Fibroblast of lung (primary cell): Measurements from ENCODE around the gene DENR. TPM values are rescaled to one million over a fixed set of nuclear protein-coding genes. Genes with fewer than 3 reads are reported as not detected.

ENCODE experiments used
- DNase-seq, 2 donors: peaks; one replicate each; pipeline versions ENCODE4 v3.0.0 to v3.0.0-alpha.2; 2010; ENCODE audit warnings: low read depth in 2 of 2
- H2AFZ ChIP-seq: 2 replicates; pipeline ENCODE4 v1.5.1; 2012; ENCODE audit warnings: low read length, control low read depth, inconsistent platforms
- H3K27ac ChIP-seq: 2 replicates; pipeline ENCODE4 v1.5.1; 2011; ENCODE audit warnings: low read length, control low read depth; ENCODE audit not compliant: insufficient read depth
- H3K27me3 ChIP-seq: 2 replicates; pipeline ENCODE4 v1.5.1; 2011; ENCODE audit warnings: mild to moderate bottlenecking, low read length; ENCODE audit not compliant: control insufficient read depth, insufficient read depth
- H3K36me3 ChIP-seq: 2 replicates; pipeline ENCODE4 v1.5.1; 2011; ENCODE audit warnings: low read length; ENCODE audit not compliant: control insufficient read depth, insufficient read depth
- H3K4me1 ChIP-seq: 2 replicates; pipeline ENCODE4 v1.5.1; 2011; ENCODE audit warnings: low read length; ENCODE audit not compliant: control insufficient read depth, insufficient read depth; ENCODE audit errors: extremely low read depth
- H3K4me2 ChIP-seq: 2 replicates; pipeline ENCODE4 v1.5.1; 2011; ENCODE audit warnings: low read length, control low read depth; ENCODE audit not compliant: insufficient read depth; ENCODE audit errors: extremely low read depth
- H3K4me3 ChIP-seq, 4 experiments: fragments of 200-600 bp in 1 of 4; sonication (generic) in 1 of 4; replicated peaks in 1 of 4; 2 replicates each; pipeline ENCODE4 v1.5.1; 2011 to 2016; ENCODE audit warnings: low read length in 4 of 4, low read depth in 3 of 4, mild to moderate bottlenecking in 3 of 4, control low read depth in 2 of 4, inconsistent platforms in 1 of 4, mixed read lengths in 1 of 4; ENCODE audit not compliant: insufficient read depth in 1 of 4; ENCODE audit errors: control extremely low read depth in 1 of 4
- H3K79me2 ChIP-seq: 2 replicates; pipeline ENCODE4 v1.5.1; 2012; ENCODE audit warnings: mild to moderate bottlenecking, low read length, inconsistent platforms; ENCODE audit not compliant: control insufficient read depth, insufficient read depth
- H3K9ac ChIP-seq: 2 replicates; pipeline ENCODE4 v1.5.1; 2011; ENCODE audit warnings: mild to moderate bottlenecking, low read length, control low read depth; ENCODE audit not compliant: insufficient read depth
- H3K9me3 ChIP-seq: 2 replicates; pipeline ENCODE4 v1.5.1; 2012; ENCODE audit warnings: low read depth, low read length; ENCODE audit not compliant: control insufficient read depth, insufficient read depth
- H4K20me1 ChIP-seq: 2 replicates; pipeline ENCODE4 v1.5.1; 2011; ENCODE audit warnings: low read length; ENCODE audit not compliant: control insufficient read depth, insufficient read depth; ENCODE audit errors: extremely low read depth
- CTCF ChIP-seq, 2 donors: IDR thresholded peaks in 1 of 2; conservative IDR thresholded peaks in 1 of 2; 1 replicate in 1 of 2; 2 replicates in 1 of 2; pipeline ENCODE4 v1.5.1; 2011 to 2012; ENCODE audit warnings: low read length in 2 of 2, control low read depth in 1 of 2, inconsistent platforms in 1 of 2, low read depth in 1 of 2, mild to moderate bottlenecking in 1 of 2
- EZH2 ChIP-seq: IDR thresholded peaks from 2 replicates; pipeline ENCODE4 v1.5.1; 2012; ENCODE audit warnings: low read length, control low read depth, mild to moderate bottlenecking; ENCODE audit errors: missing control alignments
- polyA plus RNA-seq, 2 donors: library from polyadenylated mRNA; depleted of rRNA in 1 of 2; stranded (reverse) in 1 of 2; unstranded in 1 of 2; fragments of >200 nt; gene quantifications; 2 replicates each; pipeline ENCODE4 v1.2.1, GENCODE V29; 2011 to 2012; ENCODE audit warnings: missing spikeins in 1 of 2
- total RNA-seq: library from RNA; depleted of rRNA; stranded (reverse); fragments of >200 nt; gene quantifications from 2 replicates; pipeline ENCODE4 v1.2.1, GENCODE V29; 2014

The DENR gene
- total and polyA plus RNA-seq, 2 donors (not counting 1 experiment from before 2014, with no cell fraction given) = 40.6 to 49.1 TPM

- Histone ChIP-seq H3K4me1 (no peaks in the 10 kb centered on the region), H3K36me3 (no peaks in the 10 kb centered on the region), H3K27me3 (no peaks in the 10 kb centered on the region), H2AFZ (no peak overlapping the region), H3K27ac (no peak overlapping the region), H4K20me1 (no peaks in the 10 kb centered on the region), H3K9ac (no peak overlapping the region), H3K9me3 (no peaks in the 10 kb centered on the region), H3K4me3 (no peak overlapping the region), H3K4me2 (no peak overlapping the region), H3K79me2 (no peaks in the 10 kb centered on the region)
- peak in 1 of 2 donors; percentile 63 for DNase-seq
- no peak for TF ChIP-seq CTCF (conservative IDR thresholded peaks at IDR 0.05 in 1 of 2, IDR thresholded peaks at IDR 0.05 in 1 of 2; ENCODE audit: low read depth in 1 of 2, low read length in 2 of 2)
- TF ChIP-seq EZH2 = no peak
These were observed 26.5 kb upstream of the DENR start for GRCh38 chr12:122726080-122726558.

DNA sequence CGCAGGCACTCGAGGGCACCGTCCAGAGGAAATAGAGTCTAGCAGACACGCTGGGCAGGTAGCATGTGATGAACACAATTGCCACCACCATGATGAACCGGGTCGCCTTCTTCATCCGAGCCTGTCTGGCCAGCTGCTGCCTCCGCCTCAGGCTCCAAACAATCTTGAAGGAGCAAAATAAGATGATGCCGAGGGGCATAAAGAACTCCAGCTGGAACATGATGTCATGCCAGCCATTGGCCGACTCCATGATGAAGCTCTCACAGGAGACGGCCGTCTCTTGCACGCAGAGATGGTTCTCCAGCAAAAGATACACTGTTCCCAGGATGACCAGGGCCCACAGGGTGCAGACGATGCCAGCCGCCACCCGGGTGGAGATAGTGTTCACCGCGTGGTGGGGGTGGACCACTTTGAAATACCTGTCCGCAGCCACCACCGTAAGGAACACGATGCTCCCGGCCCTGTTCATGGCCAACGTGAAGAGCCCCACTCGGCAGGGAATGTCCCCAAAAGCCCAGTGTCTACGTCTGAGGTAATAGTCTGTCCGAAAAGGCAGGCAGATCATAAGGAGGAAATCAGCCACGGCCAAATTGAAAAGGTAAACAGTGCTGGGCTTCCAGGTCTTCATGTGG, 22.9 kb upstream of the DENR start:
- Histone ChIP-seq H3K9me3 (no peaks in the 10 kb centered on the region), H3K4me2 (no peak overlapping the region), H3K4me1 (no peaks in the 10 kb centered on the region), H4K20me1 (no peaks in the 10 kb centered on the region), H3K4me3 (no peak overlapping the region), H3K79me2 (no peaks in the 10 kb centered on the region), H3K27me3 (no peaks in the 10 kb centered on the region), H3K27ac (no peak overlapping the region), H3K9ac (no peak overlapping the region), H3K36me3 (no peaks in the 10 kb centered on the region), H2AFZ (no peak overlapping the region)
- DNase-seq = no peak
- no peak for TF ChIP-seq EZH2

DNA sequence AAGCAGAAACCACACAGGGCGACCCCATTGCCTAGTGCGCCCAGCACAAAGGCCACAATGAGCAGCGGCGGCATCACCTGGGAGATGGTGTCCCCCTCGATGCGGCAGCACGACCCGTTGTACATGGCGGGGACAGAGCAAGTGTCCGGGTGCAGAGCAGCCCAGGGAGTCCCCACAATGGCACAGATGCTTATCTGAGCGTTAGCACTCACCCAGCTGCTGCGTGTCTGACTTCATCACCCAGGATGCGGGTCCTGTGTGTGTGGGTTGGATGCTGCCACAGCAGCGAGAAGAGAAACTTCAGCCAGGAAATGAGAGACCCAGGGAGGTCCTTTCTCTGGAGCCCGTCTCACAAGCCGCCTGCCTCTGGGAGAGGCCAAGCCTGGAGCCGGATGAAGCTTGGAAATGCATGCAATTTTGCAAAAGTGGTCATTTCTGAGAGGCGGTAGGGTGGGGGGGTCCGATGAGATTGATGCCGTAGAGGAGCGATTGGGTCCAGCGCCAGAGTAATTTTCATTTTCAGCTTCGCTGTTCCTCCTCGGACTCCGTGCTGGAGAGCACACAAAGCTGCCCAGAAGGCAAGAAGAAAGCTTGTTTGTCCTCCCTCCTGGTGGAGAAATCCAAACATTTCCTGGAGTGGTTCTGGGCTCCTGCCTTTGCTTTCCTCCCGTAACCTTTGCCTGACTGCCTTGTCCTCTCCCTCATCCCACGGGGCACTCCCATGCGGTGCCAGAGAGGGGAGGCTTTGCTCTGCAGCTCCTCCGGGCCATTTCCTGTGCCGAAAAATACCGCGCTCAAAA, 22.2 kb upstream of the DENR start, which contains the start of gene HCAR1:
Gene HCAR1, minus strand, starts transcription at position 630 of the 800 bp plus-strand sequence. Its CDS starts 505 bp downstream, at position 125.
- Histone ChIP-seq H4K20me1 (no peaks in the 10 kb centered on the region), H2AFZ (peak within 1 kb of the TSS; percentile 67), H3K4me2 (peak within 1 kb of the TSS; percentile 48), H3K27me3 (no peaks in the 10 kb centered on the region), H3K9me3 (no peaks in the 10 kb centered on the region), H3K9ac (peak within 1 kb of the TSS; percentile 21), H3K79me2 (no peaks in the 10 kb centered on the region), H3K4me1 (no peaks in the 10 kb centered on the region), H3K36me3 (no peaks in the 10 kb centered on the region), H3K4me3 (peak within 1 kb of the TSS; percentile 16 to 39 (median 29)), H3K27ac (peak within 1 kb of the TSS; percentile 28)
- no peak for TF ChIP-seq EZH2
- no peak for TF ChIP-seq CTCF (conservative IDR thresholded peaks at IDR 0.05 in 1 of 2, IDR thresholded peaks at IDR 0.05 in 1 of 2; ENCODE audit: low read depth in 1 of 2, low read length in 2 of 2)
- peak in 1 of 2 donors; percentile 25 for DNase-seq
